ENCODE results near the gene OR14J1.

DNA sequence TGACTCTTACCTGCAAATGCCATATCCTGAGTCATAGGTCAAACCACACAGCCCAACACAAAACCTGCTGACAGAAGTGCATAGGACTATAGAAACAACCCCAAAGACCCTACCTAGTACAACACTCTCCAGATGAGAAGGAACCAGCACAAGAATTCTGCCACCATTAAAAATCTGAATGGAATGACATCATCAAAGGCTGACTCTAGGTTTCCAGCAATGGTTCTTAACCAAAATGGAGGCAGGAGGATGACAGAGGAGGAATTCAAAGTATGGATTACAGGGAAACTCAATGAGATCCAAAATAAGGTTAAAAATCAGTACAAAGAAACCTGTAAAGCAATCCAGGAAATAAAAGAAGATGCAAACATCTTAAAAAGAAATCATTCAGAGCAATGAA is 31.2 kb downstream of the OR14J1 start:
- no peak for TF ChIP-seq CTCF (IDR thresholded peaks at IDR 0.05)
- TF ChIP-seq POLR2A (IDR thresholded peaks at IDR 0.05), result no peak

Measured in right lobe of liver (tissue), 4 donors.